Head of caudate nucleus (tissue), 42 donors: Measurements from ENCODE around the gene TRIB2.
A peak's percentile ranks its signal among the peaks of the same experiment; 100 is the strongest.

ENCODE experiments used
- DNase-seq, 42 donors: peaks; one replicate each; pipeline versions ENCODE4 v3.0.0 to v3.0.0-alpha.2; 2020 to 2021; ENCODE audit warnings: mixed read lengths in 7 of 42
- intact Hi-C: fragments of 100-400 bp; cut with DNase I; formaldehyde crosslinking; loops from one replicate; pipeline ENCODE4 v1.15.0; 2022

The TRIB2 gene

DNA sequence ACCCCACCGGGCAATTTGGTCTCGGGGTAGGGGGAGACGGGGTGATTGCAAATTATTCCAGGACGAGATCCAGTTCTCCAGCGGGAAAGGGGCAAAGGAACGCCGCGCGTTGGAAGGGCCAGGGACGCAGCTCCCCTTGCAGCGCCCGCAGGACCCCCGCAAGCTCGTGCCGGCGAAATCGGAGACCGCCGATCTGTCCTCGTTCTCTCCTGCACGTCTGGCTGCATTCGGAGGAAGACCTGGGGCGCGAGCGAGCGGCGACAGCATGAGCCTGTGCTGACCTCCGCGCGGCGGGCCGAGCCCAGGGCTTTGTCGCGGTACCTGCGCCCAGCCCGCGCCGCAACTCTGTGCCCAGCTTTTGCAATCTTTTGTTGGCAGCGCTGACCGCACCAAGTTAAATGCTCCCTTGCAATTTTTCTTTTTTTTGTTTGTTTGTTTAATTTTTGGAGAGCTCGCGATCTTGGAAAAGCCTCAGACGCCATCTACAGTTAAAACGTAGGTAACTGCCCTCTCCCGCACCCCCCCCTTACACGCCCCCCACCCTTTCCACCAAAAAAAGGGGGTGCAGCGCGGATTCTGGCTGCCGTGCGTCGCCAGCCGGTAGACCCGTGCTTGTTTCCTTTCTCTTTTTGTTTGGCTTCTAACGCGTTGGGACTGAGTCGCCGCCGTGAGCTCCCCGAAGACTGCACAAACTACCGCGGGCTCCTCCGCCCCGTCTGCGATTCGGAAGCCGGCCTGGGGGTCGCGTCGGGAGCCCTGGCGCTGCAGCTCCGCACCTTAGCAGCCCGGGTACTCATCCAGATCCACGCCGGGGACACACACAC, 667 bp downstream of the TRIB2 start:
- intact Hi-C loops, result loop anchor here (5.0 to 10.0 kb wide), 2 partner anchors 550 to 853 kb away; no protein-coding TSS in a partner anchor

DNA sequence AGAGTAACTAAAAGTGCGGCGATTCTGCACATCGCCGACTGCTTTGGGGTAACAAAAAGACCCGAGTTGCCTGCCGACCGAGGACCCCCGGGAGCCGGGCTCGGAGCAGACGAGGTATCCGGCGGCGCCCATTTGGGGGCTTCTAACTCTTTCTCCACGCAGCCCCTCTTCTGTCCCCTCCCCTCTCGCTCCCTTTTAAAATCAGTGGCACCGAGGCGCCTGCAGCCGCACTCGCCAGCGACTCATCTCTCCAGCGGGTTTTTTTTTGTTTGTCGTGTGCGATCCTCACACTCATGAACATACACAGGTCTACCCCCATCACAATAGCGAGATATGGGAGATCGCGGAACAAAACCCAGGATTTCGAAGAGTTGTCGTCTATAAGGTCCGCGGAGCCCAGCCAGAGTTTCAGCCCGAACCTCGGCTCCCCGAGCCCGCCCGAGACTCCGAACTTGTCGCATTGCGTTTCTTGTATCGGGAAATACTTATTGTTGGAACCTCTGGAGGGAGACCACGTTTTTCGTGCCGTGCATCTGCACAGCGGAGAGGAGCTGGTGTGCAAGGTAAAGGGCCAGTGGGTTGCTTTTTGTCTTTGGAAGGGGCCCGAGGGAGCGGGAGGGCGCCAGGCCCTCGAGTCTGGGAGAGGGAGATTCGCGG, 1.4 kb downstream of the TRIB2 start:
- intact Hi-C loops, result loop anchor here (5.0 to 10.0 kb wide), 2 partner anchors 551 to 853 kb away; no protein-coding TSS in a partner anchor
- DNase-seq, result peak in 12 of 42 donors; percentile 12 to 66 (median 37)

More for the DNA sequence above, 667 bp downstream of the TRIB2 start:
- peak in 32 of 42 donors; percentile 25 to 69 (median 44) for DNase-seq

DNA sequence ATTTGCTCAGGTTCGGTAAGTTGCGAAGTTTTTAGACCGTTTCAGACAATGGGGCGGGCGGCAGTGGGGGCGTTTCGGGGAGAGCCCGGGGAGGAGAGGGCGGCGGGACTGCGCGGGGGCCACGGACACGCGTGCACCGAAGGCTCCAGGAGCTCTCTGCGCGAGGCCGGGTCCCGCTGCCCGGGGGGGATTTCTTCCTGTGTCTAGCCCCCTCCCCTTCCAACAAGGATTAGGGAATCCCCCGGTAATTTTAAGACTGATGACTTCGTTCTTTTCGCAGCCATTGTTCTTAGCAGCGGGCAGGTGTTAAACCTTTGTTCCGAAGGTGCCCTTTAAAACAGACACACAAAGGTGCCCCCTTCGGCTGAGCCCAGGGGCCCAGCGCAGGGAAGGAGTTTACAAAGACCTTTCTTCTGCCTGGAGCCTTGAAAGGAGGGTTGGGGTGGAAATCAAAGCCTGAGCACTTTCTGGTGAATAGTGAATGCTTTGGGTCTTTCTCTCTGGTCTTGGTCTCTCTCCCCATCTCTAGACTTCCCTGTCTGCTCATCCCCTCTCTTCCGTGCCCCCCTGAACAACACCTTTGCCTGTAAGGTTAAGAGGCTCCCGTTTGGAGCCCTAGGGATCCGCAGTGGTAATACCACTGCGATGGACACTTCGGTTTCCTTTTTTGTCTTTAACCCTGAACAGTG, 2.1 kb downstream of the TRIB2 start:
- intact Hi-C loops, result loop anchor here (5.0 to 10.0 kb wide), 2 partner anchors 552 to 854 kb away; no protein-coding TSS in a partner anchor
- DNase-seq, result peak in 1 of 42 donors; percentile 41

DNA sequence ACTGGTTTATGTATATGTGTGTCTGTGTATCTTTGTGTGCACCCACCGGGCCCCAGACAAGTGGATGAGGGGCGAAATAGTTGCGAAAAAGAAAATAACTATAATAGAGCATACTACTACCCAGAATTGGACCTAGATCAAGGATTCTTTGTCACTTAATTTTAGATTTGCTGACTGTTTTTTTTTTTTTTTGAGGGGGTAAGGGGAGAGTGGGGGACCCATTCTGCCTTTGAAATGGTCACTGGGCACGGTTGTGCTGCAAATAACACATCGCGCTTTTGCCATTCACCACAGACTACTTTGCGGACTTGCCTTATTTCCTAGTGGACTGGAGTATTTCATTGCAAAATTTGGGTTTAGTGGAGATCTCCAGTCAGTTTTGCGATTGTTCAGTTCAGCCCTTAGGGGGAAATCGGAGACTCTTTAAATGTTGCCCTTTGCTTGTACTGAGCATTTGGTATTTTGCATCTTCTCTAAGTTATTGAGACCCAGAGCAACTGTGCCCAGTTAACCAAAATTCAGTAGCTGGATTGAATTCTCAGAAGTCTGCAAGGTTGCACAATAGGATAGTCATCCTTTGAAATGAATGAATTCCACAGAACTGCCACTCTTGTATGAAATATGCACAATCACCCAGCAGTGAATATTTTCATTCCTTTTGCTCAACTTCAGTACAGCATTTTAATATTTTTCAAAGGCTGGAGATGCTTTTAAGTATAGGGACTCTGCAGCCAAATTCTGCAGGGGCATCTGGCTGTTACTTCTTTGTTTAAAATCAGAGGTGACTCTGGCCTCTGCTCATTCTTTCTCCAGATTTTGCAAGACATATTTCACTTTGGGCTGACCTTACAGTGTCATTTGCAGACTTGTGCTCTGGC, 2.9 kb downstream of the TRIB2 start:
- intact Hi-C loops, result loop anchor here (5.0 to 10.0 kb wide), 2 partner anchors 552 to 855 kb away; no protein-coding TSS in a partner anchor
- peak in 1 of 42 donors; percentile 42 for DNase-seq

DNA sequence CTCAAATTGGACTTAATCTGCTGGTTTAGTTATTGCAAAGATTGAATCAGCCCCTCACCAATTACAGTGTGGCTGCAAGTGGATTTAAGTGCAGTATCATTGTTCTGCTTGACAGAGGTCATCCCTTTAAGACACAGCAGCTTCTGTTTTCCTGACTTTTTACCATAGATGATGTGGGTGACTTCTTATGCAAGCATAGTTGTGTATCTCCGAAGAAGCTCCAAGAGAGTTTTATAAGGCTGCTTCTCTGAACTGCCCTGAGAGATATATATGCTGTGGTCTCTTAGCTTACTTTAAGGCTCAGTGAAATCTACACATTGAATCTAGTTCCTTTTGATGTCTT, 3.5 kb downstream of the TRIB2 start:
- DNase-seq, result no peak
- intact Hi-C loops, result no loop called here

DNA sequence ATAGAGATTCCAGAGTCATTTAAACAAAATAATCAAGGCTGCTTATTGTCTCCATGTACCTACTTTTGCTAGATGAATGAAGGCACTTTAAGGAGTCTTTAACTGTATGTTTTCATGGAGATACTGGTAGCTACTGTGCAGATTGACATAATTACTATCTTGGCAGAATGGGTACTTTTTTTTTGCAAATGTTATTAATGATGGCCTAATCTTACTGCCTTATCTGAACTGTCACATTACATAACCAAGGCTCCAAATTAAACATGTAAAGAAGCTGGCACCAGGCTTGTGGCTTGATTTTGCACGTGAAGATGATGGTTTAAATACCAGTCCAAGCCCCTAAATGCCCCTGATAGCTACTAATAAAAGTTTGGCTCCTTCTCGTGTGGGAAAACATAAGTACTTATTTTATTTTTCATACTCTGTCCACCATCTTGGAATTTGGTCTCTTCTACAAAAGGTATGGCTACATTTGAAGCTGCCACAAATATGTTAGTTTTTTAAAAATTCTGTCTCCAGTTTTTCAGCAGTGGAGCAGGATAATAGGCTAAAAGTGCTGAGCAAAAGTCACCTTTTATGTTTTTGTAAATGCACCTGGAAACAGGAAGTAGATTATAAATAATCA, 4.1 kb downstream of the TRIB2 start:
- DNase-seq, result no peak
- intact Hi-C loops, result no loop called here

DNA sequence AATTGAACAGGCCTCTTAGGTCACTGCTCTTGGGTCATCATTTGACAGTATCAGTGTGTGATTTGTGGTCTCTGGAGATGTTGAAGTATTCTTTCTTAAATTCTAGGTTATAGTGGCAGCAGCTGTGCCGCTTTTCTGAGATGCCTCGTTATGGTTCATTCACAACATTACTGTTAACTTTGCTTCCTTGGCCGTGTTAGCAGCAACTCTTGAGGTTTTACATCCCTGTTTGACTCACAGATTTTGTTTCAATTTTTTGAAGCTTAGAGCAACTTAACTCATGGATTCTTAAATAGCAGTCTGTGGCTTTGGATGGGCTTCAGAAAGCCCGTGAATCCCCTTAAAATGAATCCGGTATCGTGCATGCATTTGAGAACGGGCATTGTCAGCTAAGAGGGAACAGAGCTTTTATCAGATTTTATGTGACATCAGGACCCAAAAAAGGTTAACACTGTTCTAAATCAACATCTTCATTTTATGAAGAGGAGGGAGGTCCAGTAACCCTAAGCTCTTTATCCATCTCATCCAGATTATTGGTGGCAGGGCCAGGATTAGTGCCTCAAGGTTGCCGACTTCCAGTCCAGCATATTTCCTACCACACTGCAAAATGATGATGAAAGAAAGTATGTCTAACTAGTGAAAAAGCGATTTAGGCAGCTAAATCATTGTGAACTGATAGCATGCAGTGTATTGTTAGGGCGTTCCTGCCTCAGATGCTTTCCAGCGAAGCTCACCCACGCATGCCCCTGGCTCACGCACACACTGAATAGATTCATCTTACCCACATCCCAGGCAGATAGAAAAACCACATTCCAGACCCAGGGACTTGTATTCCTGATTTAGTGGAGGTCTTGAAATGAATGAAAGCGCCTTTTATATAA, 5.1 kb downstream of the TRIB2 start:
- intact Hi-C loops, result no loop called here
- peak in 25 of 42 donors; percentile 17 to 73 (median 49) for DNase-seq

DNA sequence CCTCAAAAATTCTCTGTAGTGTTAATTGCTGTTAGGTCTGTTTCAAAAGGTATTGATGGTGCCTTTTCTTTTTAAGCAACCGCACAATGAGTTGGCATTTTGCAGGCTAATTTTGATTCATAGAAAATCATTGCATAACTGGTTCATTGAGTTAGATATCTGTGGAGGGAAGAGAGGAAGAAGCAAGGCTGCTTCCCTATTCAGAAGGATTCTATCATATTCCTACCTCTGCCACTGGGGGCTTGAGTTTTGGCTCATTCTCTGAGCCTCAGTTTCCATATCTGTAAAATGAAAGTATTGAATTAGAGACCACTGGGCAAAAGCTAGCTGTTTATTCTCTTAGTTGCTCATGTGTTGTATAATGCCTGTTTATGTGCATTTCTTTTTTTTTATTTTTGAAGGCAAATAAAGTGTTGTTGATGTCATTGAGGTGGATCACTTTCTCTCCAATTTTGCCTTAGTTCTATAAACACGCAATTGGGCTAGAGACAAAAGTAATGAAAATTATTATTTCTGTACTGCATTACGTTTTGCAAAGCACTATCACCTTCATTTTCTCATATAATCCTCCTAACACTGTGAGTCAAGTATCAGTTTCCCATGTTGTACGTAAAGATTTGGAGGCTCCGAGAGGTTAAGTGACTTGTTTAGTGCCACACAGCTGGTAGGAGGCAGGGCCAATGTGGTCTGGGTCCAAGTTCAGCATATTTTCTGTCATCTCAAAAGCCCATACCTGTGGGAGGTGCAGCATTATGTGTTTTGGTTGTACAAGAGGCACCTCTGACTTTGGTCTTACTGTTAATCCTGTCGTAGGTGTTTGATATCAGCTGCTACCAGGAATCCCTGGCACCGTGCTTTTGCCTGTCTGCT, 5.9 kb downstream of the TRIB2 start:
- intact Hi-C loops, result no loop called here
- peak in 2 of 42 donors; percentile 17 to 21 for DNase-seq

DNA sequence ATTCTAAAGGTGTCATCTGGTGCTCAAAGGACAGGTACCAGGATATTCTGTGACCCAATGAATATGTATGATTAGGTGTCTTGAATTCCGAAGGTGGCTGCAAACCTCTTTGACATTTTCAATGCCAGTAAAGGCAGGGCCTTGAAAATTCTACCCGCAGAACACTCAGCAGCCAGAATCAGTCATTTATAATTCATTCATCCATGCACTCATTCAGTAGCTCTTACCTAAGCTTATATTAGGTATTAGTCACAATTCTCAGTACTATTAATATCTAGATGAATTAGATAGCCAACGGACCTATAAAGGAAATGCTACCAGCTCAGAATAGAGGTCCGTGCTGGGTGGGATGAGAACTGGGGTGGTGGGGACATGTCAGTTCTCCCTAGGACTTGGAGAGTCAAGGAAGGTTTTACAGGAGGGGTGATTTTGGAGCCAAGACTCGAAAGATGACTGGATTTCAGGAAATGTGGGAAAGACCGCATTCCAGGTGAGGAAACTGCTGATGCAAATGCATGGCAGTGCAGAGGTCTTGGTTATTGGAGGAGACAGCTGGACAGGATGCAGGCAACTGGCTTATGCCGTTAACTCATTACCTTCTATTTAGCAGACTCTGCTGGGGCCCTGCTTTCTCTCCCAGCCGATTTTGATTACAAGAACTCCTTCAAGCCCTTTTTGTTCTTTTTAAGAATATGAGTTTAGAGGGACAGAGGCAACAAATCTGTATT, 7.2 kb downstream of the TRIB2 start:
- DNase-seq, result no peak
- intact Hi-C loops, result no loop called here

DNA sequence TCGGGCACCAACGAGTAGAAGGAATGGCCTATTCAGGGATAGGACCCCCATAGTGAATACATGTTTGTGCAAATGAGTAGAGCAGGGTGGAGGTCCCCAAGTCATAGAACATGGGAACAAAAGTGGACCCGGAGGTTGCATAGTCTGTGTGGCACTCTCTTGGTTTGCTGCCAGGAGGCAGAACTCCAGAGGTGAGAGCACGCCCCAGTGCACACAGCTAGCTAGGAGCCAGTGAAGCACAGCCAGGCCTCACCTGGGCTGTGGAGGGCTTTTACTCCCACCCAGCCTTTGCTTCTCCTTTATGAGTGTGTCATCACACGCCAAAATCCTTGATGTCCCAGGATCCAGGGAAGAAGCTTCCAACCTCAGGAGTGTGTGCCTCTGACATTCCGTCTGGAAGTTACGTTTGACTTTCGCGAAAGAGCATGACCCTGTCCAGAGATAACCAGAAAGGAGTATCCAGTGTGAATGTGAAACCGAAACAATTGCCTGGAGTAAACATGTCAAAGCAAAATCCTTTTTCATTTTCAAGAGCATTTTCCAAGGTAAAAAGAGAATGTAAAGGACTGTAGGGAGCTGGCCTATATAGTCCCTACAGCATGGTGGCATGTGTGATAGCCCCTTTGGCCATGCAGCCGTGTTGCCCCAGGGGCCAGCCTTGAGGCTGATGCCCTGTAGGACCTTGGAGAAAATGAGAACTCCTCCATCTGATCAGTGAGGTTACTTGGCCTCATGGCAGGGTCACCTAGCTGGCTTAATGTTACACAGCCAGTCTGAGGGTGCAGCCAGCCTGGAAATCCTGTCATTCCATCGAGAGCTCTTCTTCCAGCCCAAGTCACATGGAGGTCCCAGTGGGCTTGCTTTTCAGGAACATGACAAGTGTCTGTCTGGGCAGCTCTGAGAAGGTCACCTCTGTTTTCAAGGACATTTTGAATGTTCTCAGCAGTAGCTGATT, 8.8 kb downstream of the TRIB2 start:
- peak in 1 of 42 donors; percentile 21 for DNase-seq
- intact Hi-C loops, result no loop called here

DNA sequence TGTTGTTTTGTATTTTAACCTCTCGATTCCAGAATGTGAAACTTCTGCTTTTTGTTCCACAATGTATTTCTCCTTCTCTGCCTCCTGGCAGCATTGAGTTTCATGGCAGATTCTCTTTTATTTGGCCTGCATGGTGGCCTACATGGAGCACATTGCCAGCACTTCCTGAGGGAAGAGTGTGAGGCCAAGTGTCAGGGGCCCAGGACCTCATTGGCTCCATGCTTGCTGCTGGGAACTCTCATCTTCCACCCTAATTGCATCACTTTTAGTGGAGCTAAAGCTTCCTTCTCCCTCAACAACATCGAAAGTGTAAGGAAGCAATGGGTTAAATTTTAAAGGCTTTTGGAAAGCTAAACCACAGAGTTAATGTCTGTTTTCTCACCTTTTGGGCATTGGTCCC, 9.5 kb downstream of the TRIB2 start:
- intact Hi-C loops, result no loop called here

DNA sequence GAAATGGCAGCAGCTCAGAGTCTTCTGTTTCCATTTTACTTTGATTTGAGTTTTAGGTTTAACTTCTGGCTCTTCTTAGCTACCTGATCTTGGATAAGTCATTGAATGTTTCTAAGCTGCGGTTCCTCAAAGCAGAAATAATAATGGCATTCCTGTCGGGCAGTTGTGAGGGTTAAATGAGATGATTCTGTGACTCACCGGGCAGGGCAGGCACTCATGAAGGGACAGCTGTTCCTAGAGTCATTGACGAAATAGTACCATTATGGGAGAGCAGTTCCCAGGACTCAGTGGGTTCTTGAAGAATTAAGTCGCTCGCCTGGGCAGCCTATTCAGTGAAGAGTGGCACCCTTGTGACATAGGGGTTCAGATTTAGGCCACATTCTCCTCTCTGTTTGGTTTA, 10.3 kb downstream of the TRIB2 start:
- intact Hi-C loops, result no loop called here

More for the DNA sequence above, 9.5 kb downstream of the TRIB2 start:
- DNase-seq, result no peak

DNA sequence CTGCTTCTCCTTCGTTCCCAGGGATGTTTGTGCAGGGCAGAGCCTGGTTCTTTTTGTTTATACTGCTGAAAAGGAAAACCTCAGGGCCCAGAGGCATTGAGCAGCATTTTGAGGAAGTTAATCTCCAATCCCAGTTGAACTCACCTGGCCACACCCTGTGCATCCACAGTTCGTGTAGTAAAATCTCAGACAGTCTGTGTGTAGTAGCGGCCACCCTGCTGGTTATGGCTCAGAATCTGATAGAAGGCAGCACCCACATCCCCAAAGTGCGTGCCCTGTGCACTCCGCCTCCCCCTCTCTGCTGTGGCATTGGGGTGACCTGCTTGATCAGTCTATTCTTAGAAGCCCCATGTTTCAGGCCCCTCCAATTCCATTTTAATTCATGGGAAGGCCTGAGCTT, 10.9 kb downstream of the TRIB2 start:
- intact Hi-C loops, result no loop called here
- no peak for DNase-seq

More for the DNA sequence above, 10.3 kb downstream of the TRIB2 start:
- DNase-seq, result no peak

DNA sequence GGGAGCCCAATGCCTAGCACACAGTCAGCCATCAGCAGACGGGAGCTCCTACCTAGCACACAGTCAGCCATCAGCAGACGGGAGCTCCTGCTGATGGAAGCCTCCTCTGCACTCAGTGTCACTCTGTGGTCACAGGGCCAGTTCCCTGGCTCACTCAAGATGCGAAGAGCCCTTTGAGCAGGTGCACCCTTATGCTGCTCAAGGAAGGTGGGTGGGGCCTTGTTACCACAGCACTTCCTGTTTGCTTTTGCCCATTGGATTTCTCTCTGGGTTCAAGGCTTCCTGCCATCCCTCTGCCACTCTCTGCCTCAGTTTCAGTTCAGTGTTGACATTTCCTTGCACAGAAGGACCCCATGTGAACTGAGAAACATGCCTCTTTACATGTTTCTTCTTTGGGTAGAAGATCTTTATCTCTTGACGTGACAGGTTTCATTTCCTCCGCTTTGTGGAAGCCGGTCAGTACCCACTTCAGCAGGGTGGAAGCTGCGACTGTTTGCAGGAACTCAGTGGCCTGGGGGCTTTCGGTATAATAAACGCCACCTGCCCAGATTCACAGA, 11.6 kb downstream of the TRIB2 start:
- no peak for DNase-seq
- intact Hi-C loops, result no loop called here
